ENCODE results near the gene CDC42BPA. TPM values are rescaled to one million over a fixed set of nuclear protein-coding genes. Genes with fewer than 3 reads are reported as not detected.

Gene CDC42BPA
- total RNA-seq, 1 experiment from 2014 or later: 30.1 TPM

GRCh38 chr1:227320476-227320875 is 2.2 kb upstream of the CDC42BPA start:
- no peak overlapping the region for H2AK5ac ChIP-seq (ENCODE audit: insufficient read length, low read length)
- H3K27me3 ChIP-seq (ENCODE audit: insufficient read depth, low read length): no peaks in the 10 kb centered on the region
- TF ChIP-seq CTCF (conservative IDR thresholded peaks at IDR 0.05): no peak
- no peak overlapping the region for H3K14ac ChIP-seq (ENCODE audit: insufficient read depth, low read length)
- Mint-ChIP-seq H3K4me3 (no peak overlapping the region), H3K9me3 (0 out of 5 replicates have a peak, but pooled peaks cover 0 to 2% of the 10 kb centered on the region in 2 experiments), H3K36me3 (ENCODE audit: insufficient read depth in 1 of 3, low read depth in 3 of 3) (peaks cover 0 to 2% (median 0%) of the 10 kb centered on the region in 3 experiments; a peak in 1 of 7 replicates), H3K27me3 (ENCODE audit: low read depth) (peaks cover 3% of the 10 kb centered on the region), H3K27ac (no peak overlapping the region), H3K4me1 (peaks cover 18 to 31% of the 10 kb centered on the region in 2 experiments)
- no peaks in the 10 kb centered on the region for H3K79me1 ChIP-seq (ENCODE audit: insufficient read depth, low read depth, low read length, poor library complexity, severe bottlenecking)
- peaks cover 3% of the 10 kb centered on the region; the same call in 1 of the 2 replicates for H3K4me1 ChIP-seq (ENCODE audit: insufficient read depth, low read length)
- H2BK120ac ChIP-seq (ENCODE audit: low read depth, low read length, poor library complexity, severe bottlenecking): no peak overlapping the region
- no peak overlapping the region for H2AFZ ChIP-seq (ENCODE audit: low read length)
- H4K20me1 ChIP-seq (ENCODE audit: control insufficient read depth, insufficient read depth, insufficient read length): no peaks in the 10 kb centered on the region
- H3K9ac ChIP-seq (ENCODE audit: extremely low read depth, insufficient read length, low read length): no peak overlapping the region
- H3T11ph ChIP-seq (ENCODE audit: low read length): no peak overlapping the region
- no CpG with 5 or more reads among the region's 4 CpGs for WGBS (ENCODE audit: extremely low coverage, insufficient read length, low lambda C conversion rate)
- H3K18ac ChIP-seq (ENCODE audit: insufficient read length, low read depth, low read length): no peak overlapping the region
- H2BK20ac ChIP-seq (ENCODE audit: low read depth, low read length, poor library complexity, severe bottlenecking): no peak overlapping the region
- H3K23ac ChIP-seq (ENCODE audit: insufficient read length, low read depth, low read length): no peak overlapping the region
- H2BK15ac ChIP-seq (ENCODE audit: low read depth, low read length): no peak overlapping the region
- H3K4ac ChIP-seq (ENCODE audit: low read depth, low read length): no peak overlapping the region
- H3K9me3 ChIP-seq (ENCODE audit: control insufficient read depth, low read depth, low read length): no peaks in the 10 kb centered on the region
- H4K5ac ChIP-seq (ENCODE audit: insufficient read length, low read depth, low read length): no peak overlapping the region
- no peak overlapping the region for H2BK5ac ChIP-seq (ENCODE audit: insufficient read length, low read length)
- no peak overlapping the region for H2BK12ac ChIP-seq (ENCODE audit: insufficient read length, low read depth, low read length)
- H4K8ac ChIP-seq (replicated peaks; ENCODE audit: insufficient read length, low read depth, low read length): no peak overlapping the region
- H3K27ac ChIP-seq (ENCODE audit: insufficient read length, low read depth, low read length): no peak overlapping the region
- peaks cover 12% of the 10 kb centered on the region for H3K23me2 ChIP-seq (ENCODE audit: insufficient read length, low read depth, low read length, poor library complexity, severe bottlenecking)
- H3K56ac ChIP-seq (ENCODE audit: insufficient read length, low read depth, low read length): no peak overlapping the region
- no peak overlapping the region for H3K4me2 ChIP-seq (ENCODE audit: insufficient read depth, insufficient read length, low read length)
- DNase-seq: no peak
- peaks cover 12% of the 10 kb centered on the region; the same call in 1 of the 2 replicates for H3K79me2 ChIP-seq (ENCODE audit: insufficient read depth, low read length)
- H4K91ac ChIP-seq (ENCODE audit: insufficient read length, low read depth, low read length): no peak overlapping the region

All from H9 (cell line).